SH-SY5Y (cell line): ENCODE measurements around the gene ASCL5.

ENCODE experiments used
- GATA2 ChIP-seq: IDR thresholded peaks from 2 replicates; pipeline ENCODE4 v1.6.1; 2011; ENCODE audit warnings: mild to moderate bottlenecking, low read depth, low read length
- GATA3 ChIP-seq: IDR thresholded peaks from 2 replicates; pipeline ENCODE4 v1.6.1; 2011; ENCODE audit warnings: low read depth, mild to moderate bottlenecking, low read length, moderate library complexity

The ASCL5 gene

DNA sequence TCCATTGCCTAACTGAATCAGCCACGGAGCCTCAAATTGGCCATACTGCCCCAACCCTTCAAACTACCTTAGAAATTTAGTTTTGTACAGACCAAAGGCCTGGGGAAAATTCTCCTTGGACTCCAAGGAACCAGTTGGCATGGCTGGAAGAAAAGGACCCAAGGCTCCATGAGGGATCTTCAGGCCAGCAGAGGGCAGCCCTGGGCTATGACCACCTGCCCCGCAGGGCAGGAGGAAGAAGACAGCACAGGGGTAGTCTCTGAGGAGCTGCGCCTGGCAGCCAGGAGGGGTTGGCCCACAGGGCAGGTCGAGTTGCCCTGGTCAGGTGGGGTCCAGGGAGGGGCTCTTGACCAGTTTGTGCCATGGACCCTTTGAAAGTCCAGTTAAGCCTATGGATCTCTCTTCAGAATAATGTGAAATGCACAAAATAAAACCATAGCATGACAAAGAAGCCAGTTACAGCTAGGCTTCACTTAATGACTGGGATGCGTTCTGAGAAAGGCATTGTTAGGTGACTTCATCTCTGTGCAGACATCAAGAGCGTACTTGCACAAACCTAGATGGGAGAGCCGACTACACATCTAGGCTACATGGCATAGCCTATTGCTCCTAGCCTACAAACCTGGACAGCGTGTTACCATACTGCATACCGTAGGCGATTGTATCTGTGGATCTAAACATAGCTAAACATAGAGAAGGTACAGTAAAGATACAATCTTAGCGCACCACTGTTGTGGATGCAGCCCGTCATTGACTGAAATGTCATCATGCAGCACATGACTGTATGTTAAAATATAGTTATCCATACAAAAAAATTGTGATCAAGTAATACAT, 40.9 kb downstream of the ASCL5 start:
- no peak for TF ChIP-seq GATA3
- TF ChIP-seq GATA2 = no peak

DNA sequence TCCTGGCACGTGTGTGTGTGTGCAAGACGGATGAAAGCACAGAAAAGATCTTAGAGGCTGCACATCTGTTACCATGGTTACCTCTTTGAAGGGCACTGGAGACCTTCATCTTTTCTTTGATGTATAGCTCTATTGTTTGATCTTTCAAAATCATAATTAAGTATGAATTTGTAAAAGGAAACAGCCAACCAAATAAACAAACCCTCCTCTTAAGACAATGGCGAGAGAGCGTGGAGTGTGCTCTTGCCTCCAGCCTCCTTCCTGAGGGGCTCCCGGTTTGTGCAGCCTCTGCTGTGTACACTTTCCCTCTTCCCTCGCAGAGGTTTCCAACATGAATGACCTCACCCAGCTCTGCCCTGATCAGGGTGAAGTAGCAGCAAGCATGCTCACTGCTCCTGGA, 42.7 kb downstream of the ASCL5 start:
- TF ChIP-seq GATA2 (no peak), GATA3 (no peak)

DNA sequence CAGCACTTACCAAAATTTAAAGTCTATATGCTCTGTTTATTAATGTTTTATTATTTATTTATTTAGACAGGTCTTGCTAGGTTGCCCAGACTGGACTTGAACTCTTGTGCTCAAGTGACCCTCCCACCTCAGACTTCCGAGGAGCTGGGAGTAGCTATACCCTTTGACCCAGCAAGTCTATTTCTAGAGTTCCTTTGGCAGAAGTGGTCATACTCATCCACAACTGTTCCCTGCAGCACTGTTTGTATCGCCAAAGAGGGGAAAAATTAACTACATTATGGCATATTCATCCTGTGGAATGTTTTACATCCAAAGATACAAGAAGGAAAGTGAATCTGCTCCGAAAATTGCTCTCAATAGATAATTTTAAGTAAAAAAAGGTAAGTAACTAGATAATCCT, 43.2 kb downstream of the ASCL5 start:
- TF ChIP-seq GATA2 = no peak
- no peak for TF ChIP-seq GATA3

DNA sequence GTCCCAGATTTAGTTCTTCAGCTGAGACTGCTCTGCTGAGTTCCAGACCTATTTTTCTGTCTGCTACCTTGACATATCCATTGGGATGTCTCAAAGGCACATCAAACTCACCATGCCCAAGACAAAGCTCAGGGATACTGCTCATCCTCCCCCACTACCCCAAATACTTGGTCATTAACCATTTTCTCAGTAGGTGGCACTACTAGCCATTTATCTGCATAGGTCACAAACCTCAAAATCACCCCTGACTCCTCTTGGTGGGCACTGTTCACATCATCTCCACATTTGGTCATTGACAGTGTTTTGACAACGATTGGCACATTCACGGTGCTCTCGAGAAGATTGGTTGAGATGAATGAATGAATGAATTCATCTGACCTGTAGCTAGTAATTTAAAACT, 46.8 kb downstream of the ASCL5 start:
- TF ChIP-seq GATA3 (no peak), GATA2 (no peak)

DNA sequence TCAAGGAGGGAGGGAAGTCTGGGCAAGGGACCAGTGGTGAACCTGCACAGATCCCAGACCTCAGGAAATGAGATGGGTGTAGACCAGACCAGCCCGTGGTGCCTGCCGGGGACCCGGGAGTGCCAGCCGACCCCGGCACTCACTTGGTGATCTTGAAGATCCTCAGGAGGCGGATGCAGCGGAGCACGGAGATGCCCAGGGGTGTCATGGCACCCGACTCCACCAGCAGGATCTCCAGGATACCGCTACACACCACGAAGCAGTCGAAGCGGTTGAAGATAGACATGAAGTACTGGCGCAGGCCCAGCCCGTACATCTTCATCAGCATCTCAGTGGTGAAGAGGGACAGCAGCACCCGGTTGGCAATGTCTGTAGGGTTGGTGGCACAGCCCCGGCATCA, 49.2 kb downstream of the ASCL5 start:
- TF ChIP-seq GATA3 = no peak
- no peak for TF ChIP-seq GATA2

DNA sequence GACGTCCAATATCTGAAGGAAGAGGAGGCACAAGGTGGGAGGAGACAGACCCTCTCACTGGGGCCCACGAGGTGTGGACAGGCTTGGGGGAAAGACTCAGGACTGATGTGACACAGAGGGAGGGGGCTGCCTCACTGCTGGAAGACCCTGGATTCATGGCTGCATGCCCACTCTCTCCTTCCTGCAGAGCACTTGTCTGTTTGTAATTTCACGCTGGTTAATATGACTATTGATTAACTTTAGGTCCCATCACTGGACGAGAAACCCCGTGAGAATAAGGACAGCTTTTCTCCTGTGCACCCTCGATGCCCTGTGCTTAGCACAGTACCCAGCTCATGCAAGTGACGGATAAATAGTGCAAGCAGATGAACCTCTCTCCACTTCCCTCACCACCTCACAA, 49.9 kb downstream of the ASCL5 start:
- TF ChIP-seq GATA2 (no peak), GATA3 (no peak)

DNA sequence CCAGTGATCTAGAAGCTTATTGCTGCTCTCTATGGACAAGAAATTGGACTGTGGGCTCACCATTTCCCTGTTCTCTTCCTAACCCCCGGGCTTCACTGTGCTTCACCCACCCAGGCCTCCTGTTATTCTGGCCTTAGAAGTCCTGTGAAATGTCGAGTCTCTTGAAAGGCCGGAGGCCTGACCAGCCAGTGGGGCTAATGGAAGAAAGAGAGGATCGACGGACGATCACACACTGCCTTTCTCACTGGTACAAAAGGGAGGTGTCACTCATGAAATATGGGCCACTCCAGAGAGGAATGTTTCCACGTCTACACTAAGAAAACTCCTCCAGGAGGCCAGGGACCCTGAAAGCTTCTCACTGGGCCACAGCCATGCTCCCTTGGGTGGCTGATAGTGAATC, 50.9 kb downstream of the ASCL5 start:
- TF ChIP-seq GATA3 = no peak
- TF ChIP-seq GATA2 = no peak

DNA sequence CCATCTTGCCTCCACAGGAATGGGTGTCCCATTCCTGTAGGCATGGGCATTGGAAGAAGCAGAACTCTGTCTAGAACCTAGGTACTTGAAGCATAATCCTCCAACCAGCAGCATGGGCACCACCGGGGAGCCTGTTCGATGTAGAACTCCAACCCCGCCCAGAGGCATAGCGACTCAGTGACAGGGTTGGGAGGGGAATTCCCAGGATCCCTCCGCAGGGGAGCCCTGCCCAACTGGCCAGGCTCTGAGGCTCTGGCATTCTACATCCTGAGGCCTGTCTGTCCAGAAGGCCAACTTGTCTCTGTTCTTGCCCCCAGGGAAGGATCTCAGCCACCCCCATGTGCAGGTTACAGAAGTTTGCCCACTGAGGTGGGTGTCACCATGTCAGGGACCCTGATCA, 53.0 kb downstream of the ASCL5 start:
- no peak for TF ChIP-seq GATA3
- no peak for TF ChIP-seq GATA2

DNA sequence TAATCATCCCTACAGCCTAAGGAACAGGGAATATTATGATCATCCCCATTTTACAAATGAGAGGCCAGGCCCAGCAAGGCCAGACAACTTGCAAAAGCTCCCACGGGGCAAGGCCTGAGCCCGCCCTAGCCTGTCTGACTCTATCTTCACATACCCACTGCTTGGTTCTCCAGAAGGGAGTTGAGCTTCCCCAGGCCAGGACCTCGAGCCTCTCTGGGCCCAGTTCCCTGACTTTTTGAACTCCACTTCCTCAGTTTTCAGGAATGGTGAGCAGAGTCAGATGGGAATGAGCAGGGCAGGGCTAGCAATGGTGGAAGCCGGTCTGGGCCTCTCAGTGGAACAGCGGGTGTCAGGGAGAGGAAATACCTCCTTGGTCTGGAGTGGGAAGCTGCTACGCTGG, 54.1 kb downstream of the ASCL5 start:
- TF ChIP-seq GATA3 (no peak), GATA2 (no peak)

DNA sequence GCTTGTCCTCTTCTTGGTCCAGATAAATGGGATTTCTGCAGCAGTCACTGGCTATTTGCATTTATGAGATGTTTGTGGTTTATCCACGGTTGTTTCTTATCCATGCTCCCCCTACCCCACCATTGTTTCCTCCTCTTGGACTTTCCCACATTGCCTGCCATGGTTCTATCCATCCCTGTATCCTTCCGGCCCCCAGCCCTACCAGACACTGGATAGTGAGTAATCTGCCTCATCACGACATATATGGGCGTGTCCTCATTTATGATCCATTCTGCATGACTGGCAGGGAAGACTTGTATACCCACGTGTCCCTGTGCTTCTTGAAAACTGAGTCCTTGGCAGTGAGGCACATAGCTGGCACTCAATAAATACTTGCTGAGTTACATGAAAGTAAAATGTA, 54.8 kb downstream of the ASCL5 start:
- TF ChIP-seq GATA2 (no peak), GATA3 (no peak)

DNA sequence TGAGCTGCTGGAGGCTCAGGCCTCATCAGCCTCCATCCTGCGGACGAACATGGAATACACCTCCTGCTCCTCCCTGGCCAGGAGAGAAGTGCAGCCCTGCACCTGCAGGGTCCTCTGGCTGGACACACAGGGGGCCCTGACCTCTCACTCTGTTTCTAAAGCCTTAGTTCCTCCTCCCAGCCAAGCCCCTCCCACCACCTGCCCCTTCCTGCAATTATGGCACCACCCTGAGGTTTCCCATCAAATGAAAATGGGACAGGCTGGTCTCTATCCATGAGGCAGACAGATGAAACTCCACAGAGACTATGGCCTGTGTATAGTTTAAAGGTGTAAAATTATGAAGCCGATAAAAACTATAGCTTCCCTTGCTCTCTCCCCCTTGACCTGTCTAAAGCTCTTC, 57.3 kb downstream of the ASCL5 start:
- TF ChIP-seq GATA3 (no peak), GATA2 (no peak)

DNA sequence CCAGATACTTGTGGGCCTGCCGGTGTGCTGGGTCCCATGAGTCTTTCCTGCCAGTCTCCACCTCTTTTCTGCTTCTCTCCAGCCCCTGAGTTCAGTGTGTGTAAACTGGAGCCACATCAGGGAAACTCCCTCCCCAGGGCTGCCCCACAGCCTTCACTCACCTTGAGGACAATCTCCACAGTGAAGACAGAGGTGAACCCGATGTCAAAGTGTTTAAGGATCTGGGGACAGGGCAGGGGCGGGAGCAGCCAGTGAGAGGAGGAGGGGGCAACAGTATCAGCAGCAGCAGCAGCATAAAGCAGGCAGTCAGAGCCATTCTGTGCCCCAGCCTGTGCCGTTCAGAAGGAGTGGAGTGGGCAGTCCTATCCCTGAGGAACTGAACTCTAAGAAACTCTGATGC, 58.0 kb downstream of the ASCL5 start:
- TF ChIP-seq GATA3 (no peak), GATA2 (no peak)

DNA sequence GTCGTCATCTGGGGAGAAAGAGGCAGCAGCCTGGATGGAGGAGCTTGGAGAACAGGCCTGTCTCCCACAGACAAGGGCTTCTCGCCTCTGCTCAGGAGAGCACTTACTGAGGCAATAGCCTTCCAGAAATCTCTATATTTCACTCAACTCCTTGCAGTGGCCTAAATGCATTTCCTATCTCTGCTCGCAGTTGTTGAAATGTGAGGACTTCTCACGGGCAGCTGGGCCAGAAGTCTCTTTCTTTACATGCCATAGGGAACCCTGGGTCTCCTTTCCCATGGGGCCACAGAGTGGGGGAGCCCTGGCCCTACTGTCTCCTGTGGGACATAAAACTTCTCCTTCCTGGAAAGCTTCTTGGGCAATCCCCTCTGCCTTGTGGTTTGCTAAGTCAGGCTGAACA, 60.0 kb downstream of the ASCL5 start:
- TF ChIP-seq GATA2 (no peak), GATA3 (no peak)

DNA sequence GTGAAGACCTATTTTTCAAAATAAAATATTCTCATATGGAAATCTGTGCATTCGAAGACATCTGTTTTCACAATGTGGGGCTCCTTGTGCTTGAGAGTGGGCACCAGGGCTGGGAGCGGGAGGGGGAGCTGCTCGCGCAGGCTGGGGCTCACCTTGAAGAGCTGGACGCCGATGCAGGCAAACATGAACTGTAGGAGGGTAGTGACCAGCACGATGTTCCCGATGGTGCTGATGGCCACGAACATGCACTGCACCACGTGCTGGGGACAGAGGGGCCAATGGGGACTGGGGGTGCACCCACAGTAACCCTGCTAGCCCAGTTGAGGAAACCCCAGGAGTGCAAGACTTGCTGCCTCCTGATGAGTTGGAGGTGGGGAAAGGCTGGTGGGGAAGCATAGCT, 61.3 kb downstream of the ASCL5 start:
- TF ChIP-seq GATA3 = no peak
- no peak for TF ChIP-seq GATA2

DNA sequence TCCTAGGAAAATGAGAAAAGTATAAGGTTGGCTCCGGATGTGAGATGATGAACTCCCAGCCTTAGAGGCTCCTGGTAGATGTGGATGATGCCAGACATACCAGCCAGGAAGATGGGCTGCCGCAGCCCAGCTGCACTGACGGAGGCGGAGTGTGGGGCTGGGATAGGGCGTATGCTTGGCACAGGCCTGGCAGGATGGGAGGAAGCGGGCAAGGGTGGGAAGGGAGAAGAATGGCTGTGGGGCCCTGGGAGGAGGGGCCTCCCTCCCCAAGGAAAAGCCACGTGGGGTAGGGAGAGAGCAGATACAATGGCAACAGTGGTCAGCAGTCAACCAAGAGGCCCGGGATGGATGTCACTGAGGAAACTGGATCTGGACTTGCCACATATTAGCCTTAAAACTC, 62.2 kb downstream of the ASCL5 start:
- TF ChIP-seq GATA3 (no peak), GATA2 (no peak)
